ENCODE results near the gene COMT.

DNA sequence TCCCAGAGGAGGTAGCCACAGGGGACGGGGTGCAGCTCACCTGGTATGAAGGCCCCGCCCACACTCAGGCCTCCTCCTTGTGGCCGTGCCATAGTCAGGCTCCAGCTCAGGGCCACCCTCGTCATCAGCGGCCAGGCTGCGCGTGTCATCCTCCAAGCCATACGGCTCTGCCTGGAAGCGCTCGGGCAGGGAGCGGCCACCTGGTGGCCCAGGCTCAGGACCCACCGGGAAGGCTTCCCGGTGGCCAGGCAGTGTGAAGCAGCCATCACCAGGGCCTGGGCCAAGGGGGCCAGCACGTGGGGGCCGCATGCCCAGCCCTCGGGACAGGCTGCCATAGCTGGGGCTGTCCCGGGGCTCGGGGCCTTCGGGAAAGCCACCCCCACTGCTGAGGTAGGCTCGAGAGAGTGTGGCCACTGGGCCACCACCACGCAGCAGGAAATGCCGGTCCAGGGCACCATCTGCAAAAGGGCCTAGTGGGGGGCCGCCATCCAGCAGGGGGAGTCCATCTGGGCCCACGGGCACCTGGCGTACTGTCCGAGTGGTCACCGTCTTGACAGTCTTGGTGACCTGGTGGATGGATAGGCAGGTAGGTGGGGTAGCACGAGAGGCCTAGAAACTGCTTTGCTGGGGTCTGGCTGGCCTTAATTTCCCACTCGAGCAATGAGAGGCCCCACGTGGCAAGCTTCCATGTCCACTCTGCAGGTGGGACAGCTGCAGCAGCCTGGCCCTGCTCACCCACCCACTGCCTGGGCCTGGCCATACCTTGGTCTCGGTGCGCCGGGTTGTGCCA, 39.8 kb downstream of the COMT start:
- TF ChIP-seq, protein P1, sequence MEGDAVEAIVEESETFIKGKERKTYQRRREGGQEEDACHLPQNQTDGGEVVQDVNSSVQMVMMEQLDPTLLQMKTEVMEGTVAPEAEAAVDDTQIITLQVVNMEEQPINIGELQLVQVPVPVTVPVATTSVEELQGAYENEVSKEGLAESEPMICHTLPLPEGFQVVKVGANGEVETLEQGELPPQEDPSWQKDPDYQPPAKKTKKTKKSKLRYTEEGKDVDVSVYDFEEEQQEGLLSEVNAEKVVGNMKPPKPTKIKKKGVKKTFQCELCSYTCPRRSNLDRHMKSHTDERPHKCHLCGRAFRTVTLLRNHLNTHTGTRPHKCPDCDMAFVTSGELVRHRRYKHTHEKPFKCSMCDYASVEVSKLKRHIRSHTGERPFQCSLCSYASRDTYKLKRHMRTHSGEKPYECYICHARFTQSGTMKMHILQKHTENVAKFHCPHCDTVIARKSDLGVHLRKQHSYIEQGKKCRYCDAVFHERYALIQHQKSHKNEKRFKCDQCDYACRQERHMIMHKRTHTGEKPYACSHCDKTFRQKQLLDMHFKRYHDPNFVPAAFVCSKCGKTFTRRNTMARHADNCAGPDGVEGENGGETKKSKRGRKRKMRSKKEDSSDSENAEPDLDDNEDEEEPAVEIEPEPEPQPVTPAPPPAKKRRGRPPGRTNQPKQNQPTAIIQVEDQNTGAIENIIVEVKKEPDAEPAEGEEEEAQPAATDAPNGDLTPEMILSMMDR (IDR thresholded peaks at IDR 0.05): no peak
- TF ChIP-seq POLR2A (IDR thresholded peaks at IDR 0.05) (no peak), POLR2AphosphoS5 (IDR thresholded peaks at IDR 0.05) (no peak), EP300 (IDR thresholded peaks at IDR 0.05) (no peak)
